ENCODE results near the gene NRG2. TPM values are rescaled to one million over a fixed set of nuclear protein-coding genes. Genes with fewer than 3 reads are reported as not detected.

The NRG2 gene
- total and polyA plus RNA-seq, 2 experiments from 2014 or later = 0.05 TPM; not detected in 1

GRCh38 chr5:140041492-140042392, 1.4 kb downstream of the NRG2 start:
- H3K4me2 ChIP-seq (ENCODE audit: unreplicated experiment) = peak overlapping the region; percentile 93
- H3K79me2 ChIP-seq (ENCODE audit: insufficient read depth) = no peaks in the 10 kb centered on the region
- H3K9me3 ChIP-seq (ENCODE audit: low read depth) = no peaks in the 10 kb centered on the region
- no peak overlapping the region for H3K27ac ChIP-seq
- WGBS, 2 experiments (ENCODE audit: low coverage in 1 of 2, low lambda C conversion rate in 2 of 2, missing lambda C conversion rate in 2 of 2) = 22 to 31% methylated on average over 22 to 32 of the region's 34 CpGs
- H2AFZ ChIP-seq = peak overlapping the region; percentile 81; the same call in 1 of the 2 replicates
- in situ Hi-C loops (cut with MboI) = no loop called here
- H3K9ac ChIP-seq = no peak overlapping the region
- H3K4me1 ChIP-seq (ENCODE audit: insufficient read depth) = no peaks in the 10 kb centered on the region
- H3K4me3 ChIP-seq = peak overlapping the region; percentile 76
- H3K36me3 ChIP-seq (ENCODE audit: low read depth) = no peaks in the 10 kb centered on the region
- TF ChIP-seq EZH2 (IDR thresholded peaks at IDR 0.05; ENCODE audit: insufficient read depth, poor library complexity, severe bottlenecking) = no peak
- no peak for TF ChIP-seq EZH2phosphoT487 (IDR thresholded peaks at IDR 0.05; ENCODE audit: insufficient read depth, low read depth)
- H3K27me3 ChIP-seq (replicated peaks; ENCODE audit: insufficient read depth) = peaks cover 25% of the 10 kb centered on the region; the same call in 1 of the 2 replicates
- no peaks in the 10 kb centered on the region for H3F3A ChIP-seq (ENCODE audit: insufficient read depth)
- no peaks in the 10 kb centered on the region for H3K9me2 ChIP-seq (ENCODE audit: insufficient read depth)
- H4K20me1 ChIP-seq (ENCODE audit: insufficient read depth) = no peaks in the 10 kb centered on the region
- DNase-seq = peak; percentile 67

DNA sequence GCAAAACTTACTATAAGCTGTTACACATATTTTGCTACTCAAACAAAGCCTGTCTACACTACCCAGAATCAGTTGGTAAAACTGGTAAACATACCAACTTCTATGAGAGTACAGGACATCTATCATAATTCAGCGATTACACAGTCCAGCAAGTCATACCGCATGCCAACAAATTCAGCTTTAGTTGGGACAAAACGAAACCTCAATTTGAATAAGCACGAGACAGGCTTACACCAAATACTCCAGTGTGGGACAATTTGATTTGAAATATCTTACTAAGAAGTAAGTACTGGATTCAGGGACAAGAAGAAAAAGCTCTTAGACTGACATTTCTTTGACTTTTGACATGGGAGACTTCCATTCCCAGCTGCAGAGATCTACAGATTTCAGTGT, 2.0 kb downstream of the NRG2 start:
- Histone ChIP-seq H2AFZ (no peak overlapping the region), H3K9ac (no peak overlapping the region), H3K79me2 (ENCODE audit: insufficient read depth) (no peaks in the 10 kb centered on the region), H3K4me1 (ENCODE audit: insufficient read depth) (no peaks in the 10 kb centered on the region), H3K36me3 (ENCODE audit: low read depth) (no peaks in the 10 kb centered on the region), H3K27me3 (replicated peaks; ENCODE audit: insufficient read depth) (peaks cover 25% of the 10 kb centered on the region; the same call in 1 of the 2 replicates), H4K20me1 (ENCODE audit: insufficient read depth) (no peaks in the 10 kb centered on the region), H3K27ac (no peak overlapping the region), H3K9me2 (ENCODE audit: insufficient read depth) (no peaks in the 10 kb centered on the region), H3F3A (ENCODE audit: insufficient read depth) (no peaks in the 10 kb centered on the region), H3K9me3 (ENCODE audit: low read depth) (no peaks in the 10 kb centered on the region), H3K4me3 (no peak overlapping the region), H3K4me2 (ENCODE audit: unreplicated experiment) (no peak overlapping the region)
- WGBS, 2 experiments (ENCODE audit: low coverage in 1 of 2, low lambda C conversion rate in 2 of 2, missing lambda C conversion rate in 2 of 2) = 96 to 97% methylated on average over 4 of the region's 4 CpGs
- DNase-seq = no peak
- TF ChIP-seq EZH2phosphoT487 (IDR thresholded peaks at IDR 0.05; ENCODE audit: insufficient read depth, low read depth) (no peak), EZH2 (IDR thresholded peaks at IDR 0.05; ENCODE audit: insufficient read depth, poor library complexity, severe bottlenecking) (no peak)
- in situ Hi-C loops (cut with MboI) = no loop called here

- Histone ChIP-seq H3K9ac (no peak overlapping the region), H3K9me2 (ENCODE audit: insufficient read depth) (no peaks in the 10 kb centered on the region), H3K27me3 (replicated peaks; ENCODE audit: insufficient read depth) (peaks cover 18% of the 10 kb centered on the region; the same call in 1 of the 2 replicates), H3K4me3 (no peak overlapping the region), H3F3A (ENCODE audit: insufficient read depth) (no peaks in the 10 kb centered on the region), H3K4me1 (ENCODE audit: insufficient read depth) (no peaks in the 10 kb centered on the region), H3K9me3 (ENCODE audit: low read depth) (no peaks in the 10 kb centered on the region), H3K79me2 (ENCODE audit: insufficient read depth) (no peaks in the 10 kb centered on the region), H3K27ac (no peak overlapping the region), H2AFZ (no peak overlapping the region), H3K36me3 (ENCODE audit: low read depth) (no peaks in the 10 kb centered on the region), H4K20me1 (ENCODE audit: insufficient read depth) (no peaks in the 10 kb centered on the region), H3K4me2 (ENCODE audit: unreplicated experiment) (no peak overlapping the region)
- no peak for DNase-seq
- TF ChIP-seq EZH2phosphoT487 (IDR thresholded peaks at IDR 0.05; ENCODE audit: insufficient read depth, low read depth) = no peak
- 88 to 95% methylated on average over 1 of the region's 1 CpG for WGBS, 2 experiments (ENCODE audit: low coverage in 1 of 2, low lambda C conversion rate in 2 of 2, missing lambda C conversion rate in 2 of 2)
- in situ Hi-C loops (cut with MboI) = no loop called here
These were observed 2.7 kb downstream of the NRG2 start for GRCh38 chr5:140040358-140040757.

DNA sequence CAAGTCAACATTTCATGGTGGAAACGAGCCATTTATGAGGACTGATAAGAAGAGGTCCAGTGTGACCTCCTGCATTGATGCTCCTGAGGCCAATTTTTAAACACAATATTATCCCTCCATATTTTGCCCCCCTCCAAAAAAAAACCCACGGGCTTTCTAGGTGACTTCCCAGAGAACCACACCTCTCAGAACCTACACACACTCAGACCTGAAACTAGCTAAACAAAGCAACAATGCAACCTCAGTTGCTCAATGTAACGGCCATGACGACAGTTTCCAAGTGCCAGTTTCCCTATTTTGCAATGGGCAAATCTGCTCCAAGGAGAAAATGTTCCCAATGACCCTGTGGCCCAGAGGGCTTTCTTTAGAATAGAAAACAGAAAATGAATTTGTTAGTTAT, 3.5 kb downstream of the NRG2 start:
- no peak overlapping the region for H3K27ac ChIP-seq
- H3K9me3 ChIP-seq (ENCODE audit: low read depth) = no peaks in the 10 kb centered on the region
- peaks cover 10% of the 10 kb centered on the region; the same call in 1 of the 2 replicates for H3K27me3 ChIP-seq (replicated peaks; ENCODE audit: insufficient read depth)
- no peaks in the 10 kb centered on the region for H3F3A ChIP-seq (ENCODE audit: insufficient read depth)
- H4K20me1 ChIP-seq (ENCODE audit: insufficient read depth) = no peaks in the 10 kb centered on the region
- no peak for TF ChIP-seq EZH2phosphoT487 (IDR thresholded peaks at IDR 0.05; ENCODE audit: insufficient read depth, low read depth)
- TF ChIP-seq EZH2 (IDR thresholded peaks at IDR 0.05; ENCODE audit: insufficient read depth, poor library complexity, severe bottlenecking) = no peak
- no peaks in the 10 kb centered on the region for H3K36me3 ChIP-seq (ENCODE audit: low read depth)
- H3K4me1 ChIP-seq (ENCODE audit: insufficient read depth) = no peaks in the 10 kb centered on the region
- in situ Hi-C loops (cut with MboI) = no loop called here
- no peak overlapping the region for H3K4me3 ChIP-seq
- DNase-seq = peak; percentile 13
- H3K4me2 ChIP-seq (ENCODE audit: unreplicated experiment) = no peak overlapping the region
- no peak overlapping the region for H2AFZ ChIP-seq
- no peaks in the 10 kb centered on the region for H3K9me2 ChIP-seq (ENCODE audit: insufficient read depth)
- WGBS, 2 experiments (ENCODE audit: low coverage in 1 of 2, low lambda C conversion rate in 2 of 2, missing lambda C conversion rate in 2 of 2) = 74 to 75% methylated on average over 4 of the region's 4 CpGs
- H3K9ac ChIP-seq = no peak overlapping the region
- H3K79me2 ChIP-seq (ENCODE audit: insufficient read depth) = no peaks in the 10 kb centered on the region
